Astrocyte (in vitro differentiated cells and primary cell): ENCODE data around the gene GTPBP3. TPM values are rescaled to one million over a fixed set of nuclear protein-coding genes. Genes with fewer than 3 reads are reported as not detected.
A peak's percentile ranks its signal among the peaks of the same experiment; 100 is the strongest.

Experiments
- DNase-seq: peaks from one replicate; pipeline ENCODE4 v3.0.0-alpha.2; 2010; ENCODE audit warnings: low read depth
- FAIRE-seq: peaks from 2 replicates; lab custom pipeline; 2011; peaks lifted over from hg19 to GRCh38; lab: Jason Lieb, UNC
- H2AFZ ChIP-seq: 2 replicates; pipeline ENCODE4 v1.6.0; 2012; ENCODE audit warnings: low read depth, low read length, inconsistent platforms
- H3K27ac ChIP-seq: 2 replicates; pipeline ENCODE4 v1.5.1; 2011; ENCODE audit warnings: low read depth, low read length, inconsistent platforms
- H3K27me3 ChIP-seq: 2 replicates; pipeline ENCODE4 v1.6.0; 2011; ENCODE audit warnings: low read length, inconsistent platforms; ENCODE audit not compliant: insufficient read depth
- H3K36me3 ChIP-seq: 2 replicates; pipeline ENCODE4 v1.5.1; 2011; ENCODE audit warnings: low read length, inconsistent platforms; ENCODE audit not compliant: insufficient read depth
- H3K4me1 ChIP-seq: 2 replicates; pipeline ENCODE4 v1.5.1; 2011; ENCODE audit warnings: low read length, inconsistent platforms; ENCODE audit not compliant: insufficient read depth
- H3K4me2 ChIP-seq: 2 replicates; pipeline ENCODE4 v1.6.0; 2012; ENCODE audit warnings: low read length, inconsistent platforms
- H3K4me3 ChIP-seq: 2 replicates; pipeline ENCODE4 v1.5.1; 2011; ENCODE audit warnings: low read depth, mild to moderate bottlenecking, low read length, inconsistent platforms; ENCODE audit not compliant: insufficient read depth
- H3K79me2 ChIP-seq: 2 replicates; pipeline ENCODE4 v1.6.0; 2012; ENCODE audit warnings: mild to moderate bottlenecking, low read length, inconsistent platforms; ENCODE audit not compliant: insufficient read depth
- H3K9ac ChIP-seq: 2 replicates; pipeline ENCODE4 v1.6.0; 2012; ENCODE audit warnings: mild to moderate bottlenecking, low read length, inconsistent platforms
- H3K9me3 ChIP-seq: 2 replicates; pipeline ENCODE4 v1.5.1; 2012; ENCODE audit warnings: low read depth, mild to moderate bottlenecking, low read length, inconsistent platforms; ENCODE audit not compliant: insufficient read depth
- H4K20me1 ChIP-seq: 2 replicates; pipeline ENCODE4 v1.6.0; 2012; ENCODE audit warnings: low read length, inconsistent platforms; ENCODE audit not compliant: insufficient read depth
- H3K27ac Mint-ChIP-seq: one replicate; pipeline ENCODE4 v1.8.0; 2021; ENCODE audit warnings: mild to moderate bottlenecking, mixed read lengths; ENCODE audit not compliant: unreplicated experiment
- H3K27me3 Mint-ChIP-seq: one replicate; pipeline ENCODE4 v1.8.0; 2021; ENCODE audit warnings: low read depth, mixed read lengths; ENCODE audit not compliant: unreplicated experiment
- H3K36me3 Mint-ChIP-seq: one replicate; pipeline ENCODE4 v1.8.0; 2021; ENCODE audit warnings: low read depth, mixed read lengths; ENCODE audit not compliant: unreplicated experiment
- H3K4me1 Mint-ChIP-seq: one replicate; pipeline ENCODE4 v1.8.0; 2021; ENCODE audit warnings: low read depth, mixed read lengths; ENCODE audit not compliant: unreplicated experiment
- H3K4me3 Mint-ChIP-seq: one replicate; pipeline ENCODE4 v1.8.0; 2021; ENCODE audit warnings: mild to moderate bottlenecking, moderate library complexity, mixed read lengths; ENCODE audit not compliant: unreplicated experiment
- H3K9me3 Mint-ChIP-seq: one replicate; pipeline ENCODE4 v1.8.0; 2021; ENCODE audit warnings: mild to moderate bottlenecking, mixed read lengths; ENCODE audit not compliant: unreplicated experiment
- EZH2 ChIP-seq: IDR thresholded peaks from 2 replicates; pipeline ENCODE4 v1.6.1; 2012; ENCODE audit warnings: mild to moderate bottlenecking, low read length, inconsistent platforms; ENCODE audit not compliant: insufficient read depth
- total RNA-seq: library from RNA; stranded (reverse); gene quantifications from 2 replicates; pipeline ENCODE4 v1.2.1, GENCODE V29; 2021
- TF ChIP-seq, protein P1 (sequence below): IDR thresholded peaks from 2 replicates; pipeline ENCODE4 v1.5.1; 2011; ENCODE audit warnings: low read depth, mild to moderate bottlenecking, inconsistent platforms, low read length, moderate library complexity; ENCODE audit not compliant: insufficient read depth

GTPBP3 gene
- total RNA-seq, 1 donor from 2014 or later, result 21.7 TPM

DNA sequence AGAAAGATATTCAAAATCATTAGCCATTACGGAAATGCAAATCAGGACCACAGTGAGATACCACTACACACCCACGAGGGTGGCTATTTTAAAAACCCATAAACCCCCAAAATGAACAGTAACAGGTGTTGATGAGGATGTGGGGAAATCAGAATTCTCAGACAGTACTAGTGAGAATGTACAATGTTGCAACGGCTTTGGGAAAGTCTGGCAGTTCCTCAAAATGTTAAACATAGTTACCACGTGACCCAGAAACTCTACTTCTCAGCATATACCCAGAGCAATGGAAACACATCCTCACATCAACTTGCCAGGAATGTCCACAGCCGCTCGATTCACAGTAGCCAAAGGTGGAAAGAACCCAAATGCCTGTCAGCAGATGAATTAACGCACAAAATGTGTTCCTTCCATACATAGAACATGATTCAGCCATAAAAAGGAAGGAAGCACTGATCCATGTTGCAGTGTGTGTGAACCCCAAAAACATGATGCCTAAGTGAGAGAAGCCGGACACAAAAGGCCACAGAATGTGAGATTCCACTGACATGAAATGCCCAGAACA lies 32.8 kb downstream of the GTPBP3 start:
- Histone ChIP-seq H3K9me3 (no peaks in the 10 kb centered on the region), H3K4me3 (no peak overlapping the region), H3K27ac (no peak overlapping the region), H3K4me2 (no peak overlapping the region), H3K9ac (no peak overlapping the region), H3K36me3 (no peaks in the 10 kb centered on the region), H4K20me1 (no peaks in the 10 kb centered on the region), H3K4me1 (no peaks in the 10 kb centered on the region), H2AFZ (no peak overlapping the region), H3K79me2 (no peaks in the 10 kb centered on the region), H3K27me3 (peaks cover 2% of the 10 kb centered on the region)
- no peaks in the 10 kb centered on the region for H3K9me3 Mint-ChIP-seq
- TF ChIP-seq, protein P1, sequence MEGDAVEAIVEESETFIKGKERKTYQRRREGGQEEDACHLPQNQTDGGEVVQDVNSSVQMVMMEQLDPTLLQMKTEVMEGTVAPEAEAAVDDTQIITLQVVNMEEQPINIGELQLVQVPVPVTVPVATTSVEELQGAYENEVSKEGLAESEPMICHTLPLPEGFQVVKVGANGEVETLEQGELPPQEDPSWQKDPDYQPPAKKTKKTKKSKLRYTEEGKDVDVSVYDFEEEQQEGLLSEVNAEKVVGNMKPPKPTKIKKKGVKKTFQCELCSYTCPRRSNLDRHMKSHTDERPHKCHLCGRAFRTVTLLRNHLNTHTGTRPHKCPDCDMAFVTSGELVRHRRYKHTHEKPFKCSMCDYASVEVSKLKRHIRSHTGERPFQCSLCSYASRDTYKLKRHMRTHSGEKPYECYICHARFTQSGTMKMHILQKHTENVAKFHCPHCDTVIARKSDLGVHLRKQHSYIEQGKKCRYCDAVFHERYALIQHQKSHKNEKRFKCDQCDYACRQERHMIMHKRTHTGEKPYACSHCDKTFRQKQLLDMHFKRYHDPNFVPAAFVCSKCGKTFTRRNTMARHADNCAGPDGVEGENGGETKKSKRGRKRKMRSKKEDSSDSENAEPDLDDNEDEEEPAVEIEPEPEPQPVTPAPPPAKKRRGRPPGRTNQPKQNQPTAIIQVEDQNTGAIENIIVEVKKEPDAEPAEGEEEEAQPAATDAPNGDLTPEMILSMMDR, result no peak
- no peak for TF ChIP-seq EZH2
- no peaks in the 10 kb centered on the region for H3K4me1 Mint-ChIP-seq
- H3K4me3 Mint-ChIP-seq, result no peak overlapping the region
- peaks cover 2% of the 10 kb centered on the region for H3K36me3 Mint-ChIP-seq
- H3K27ac Mint-ChIP-seq, result no peak overlapping the region
- FAIRE-seq (no peak), DNase-seq (peak; percentile 6)
- H3K27me3 Mint-ChIP-seq, result peaks cover 17% of the 10 kb centered on the region

DNA sequence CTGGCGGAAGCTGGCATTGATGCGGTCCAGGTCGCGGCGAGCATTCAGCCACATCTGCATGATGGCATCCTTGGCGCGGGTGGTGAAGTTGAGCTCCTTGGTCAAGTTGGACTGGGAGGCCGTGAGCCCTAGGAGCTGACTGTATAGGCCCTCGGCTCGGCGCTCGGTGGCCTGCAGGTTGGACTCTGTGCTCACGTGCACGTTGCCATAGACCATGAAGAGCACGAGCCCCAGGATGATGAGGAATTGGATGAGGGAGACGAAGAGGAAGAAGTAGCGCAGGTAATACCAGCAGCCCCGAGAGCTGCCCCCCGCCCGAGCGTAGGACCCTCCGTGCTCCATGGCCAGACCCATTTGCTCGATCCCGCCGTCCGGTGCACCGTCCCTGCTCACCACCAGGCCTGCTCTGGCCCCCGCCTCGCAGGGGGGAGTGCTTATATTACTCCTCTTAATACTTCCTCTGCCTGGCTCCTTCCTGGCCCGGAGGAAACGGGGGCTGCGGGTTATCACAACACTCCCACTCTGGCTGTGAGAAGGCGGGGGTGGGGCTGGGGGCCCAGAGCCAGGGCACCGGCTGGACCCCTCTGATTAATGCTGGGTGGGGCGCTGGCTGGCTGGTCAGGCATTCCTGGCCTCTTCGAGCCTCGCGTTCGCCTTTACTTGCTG lies 39.7 kb downstream of the GTPBP3 start, which contains the start of gene PLVAP:
PLVAP (minus strand) TSS at position 408 of the 666 bp plus-strand sequence; CDS start at position 354, 54 bp downstream.
- no peak for TF ChIP-seq EZH2
- TF ChIP-seq, protein P1, result no peak
- H3K27me3 ChIP-seq, result no peaks in the 10 kb centered on the region
- H3K9me3 ChIP-seq, result no peaks in the 10 kb centered on the region
- no peaks in the 10 kb centered on the region for H4K20me1 ChIP-seq
- H2AFZ ChIP-seq, result no peak within 1 kb of the TSS
- H3K4me3 ChIP-seq, result no peak within 1 kb of the TSS
- FAIRE-seq (no peak), DNase-seq (no peak)
- H3K36me3 Mint-ChIP-seq, result no peaks in the 10 kb centered on the region
- no peak within 1 kb of the TSS for H3K4me3 Mint-ChIP-seq
- no peak within 1 kb of the TSS for H3K9ac ChIP-seq
- no peaks in the 10 kb centered on the region for H3K9me3 Mint-ChIP-seq
- H3K4me1 Mint-ChIP-seq, result no peaks in the 10 kb centered on the region
- H3K27ac Mint-ChIP-seq, result no peak within 1 kb of the TSS
- H3K4me1 ChIP-seq, result peaks cover 5% of the 10 kb centered on the region
- no peaks in the 10 kb centered on the region for H3K36me3 ChIP-seq
- H3K27ac ChIP-seq, result no peak within 1 kb of the TSS
- H3K79me2 ChIP-seq, result no peaks in the 10 kb centered on the region
- H3K4me2 ChIP-seq, result no peak within 1 kb of the TSS
- H3K27me3 Mint-ChIP-seq, result peaks cover 2% of the 10 kb centered on the region

DNA sequence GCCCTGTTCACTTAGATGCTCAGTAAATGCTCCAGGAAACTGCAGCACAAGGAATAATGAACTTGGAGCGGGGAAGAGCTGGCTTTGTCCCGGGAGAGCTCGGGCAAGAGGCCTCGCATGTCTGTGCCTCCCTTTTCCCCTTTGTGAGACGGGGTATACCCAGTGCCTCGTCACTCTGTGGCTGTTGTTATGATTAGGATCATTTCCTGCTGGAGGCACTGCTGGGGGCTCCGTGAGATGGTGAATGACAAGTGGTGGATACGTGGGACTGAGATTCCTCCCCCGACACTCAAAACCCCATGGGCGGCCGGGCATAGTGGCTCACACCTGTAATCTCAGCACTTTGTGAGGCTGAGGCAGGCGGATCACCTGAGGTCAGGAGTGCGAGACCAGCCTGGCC lies 40.9 kb downstream of the GTPBP3 start:
- no peak overlapping the region for H3K4me3 Mint-ChIP-seq
- Histone ChIP-seq H3K4me1 (peaks cover 5% of the 10 kb centered on the region), H4K20me1 (no peaks in the 10 kb centered on the region), H2AFZ (no peak overlapping the region), H3K9me3 (no peaks in the 10 kb centered on the region), H3K9ac (no peak overlapping the region), H3K79me2 (no peaks in the 10 kb centered on the region), H3K27ac (no peak overlapping the region), H3K27me3 (no peaks in the 10 kb centered on the region), H3K36me3 (no peaks in the 10 kb centered on the region), H3K4me2 (no peak overlapping the region), H3K4me3 (no peak overlapping the region)
- no peak for DNase-seq
- H3K27me3 Mint-ChIP-seq, result peaks cover 2% of the 10 kb centered on the region
- H3K9me3 Mint-ChIP-seq, result no peaks in the 10 kb centered on the region
- H3K4me1 Mint-ChIP-seq, result no peaks in the 10 kb centered on the region
- no peak overlapping the region for H3K27ac Mint-ChIP-seq
- no peak for FAIRE-seq
- TF ChIP-seq EZH2, result no peak
- TF ChIP-seq, protein P1, result no peak
- H3K36me3 Mint-ChIP-seq, result no peaks in the 10 kb centered on the region
